Activated CD4-positive, alpha-beta T cell treated with anti-CD3 and anti-CD28 coated beads, Interleukin-2, amount 50 U/mL, for 24 hours (primary cell): ENCODE results near the gene DDX41.

Source experiments
- DNase-seq, 2 donors: peaks; one replicate each; pipeline ENCODE4 v3.0.0-alpha.2; 2020; ENCODE audit warnings: low read depth in 1 of 2, low spot score in 1 of 2

DDX41 gene

GRCh38 chr5:177484902-177485549, 31.7 kb downstream of the DDX41 start:
- no peak for DNase-seq

- DNase-seq: no peak
Measured at GRCh38 chr5:177483994-177484901, 32.5 kb downstream of the DDX41 start.

- DNase-seq: no peak
Measured at GRCh38 chr5:177483042-177483441, 33.7 kb downstream of the DDX41 start.

- DNase-seq: no peak
Measured at GRCh38 chr5:177482359-177482795, 34.4 kb downstream of the DDX41 start.

GRCh38 chr5:177479774-177480173, 37.0 kb downstream of the DDX41 start:
- no peak for DNase-seq

- no peak for DNase-seq
Measured at GRCh38 chr5:177478711-177479646, 37.8 kb downstream of the DDX41 start.

- DNase-seq: no peak
Measured at GRCh38 chr5:177477701-177478477, 38.9 kb downstream of the DDX41 start.

GRCh38 chr5:177476531-177477233, 40.1 kb downstream of the DDX41 start:
- no peak for DNase-seq

- no peak for DNase-seq
Measured at GRCh38 chr5:177475563-177476427, 41.0 kb downstream of the DDX41 start.

GRCh38 chr5:177474846-177475562, 41.8 kb downstream of the DDX41 start:
- DNase-seq: no peak

- no peak for DNase-seq
Measured at GRCh38 chr5:177474002-177474476, 42.7 kb downstream of the DDX41 start.

- DNase-seq: no peak
Measured at GRCh38 chr5:177473443-177474001, 43.2 kb downstream of the DDX41 start, which contains the start of gene DBN1. Gene DBN1 (minus strand): TSS chr5:177473634. CDS start chr5:177473521, 113 bp downstream.

- DNase-seq: no peak
Measured at GRCh38 chr5:177472460-177473442, 44.0 kb downstream of the DDX41 start.

- no peak for DNase-seq
Measured at GRCh38 chr5:177471610-177472356, 45.0 kb downstream of the DDX41 start.

- DNase-seq: no peak
Measured at GRCh38 chr5:177470759-177471536, 45.8 kb downstream of the DDX41 start.
